Bronchial epithelial cell (primary cell): ENCODE results near the gene SEPSECS. TPM values are rescaled to one million over a fixed set of nuclear protein-coding genes. Genes with fewer than 3 reads are reported as not detected.
A peak's percentile ranks its signal among the peaks of the same experiment; 100 is the strongest.

ENCODE experiments used
- DNase-seq: peaks from one replicate; pipeline ENCODE4 v3.0.0-alpha.2; 2010; ENCODE audit warnings: low read depth
- FAIRE-seq: peaks from 2 replicates; lab custom pipeline; 2011; peaks lifted over from hg19 to GRCh38; lab: Jason Lieb, UNC
- H3K27me3 ChIP-seq: 2 replicates; pipeline ENCODE4 v1.5.1; 2011; ENCODE audit warnings: low read length; ENCODE audit not compliant: control insufficient read depth, insufficient read depth
- H3K36me3 ChIP-seq: 2 replicates; pipeline ENCODE4 v1.5.1; 2011; ENCODE audit warnings: low read length; ENCODE audit not compliant: control insufficient read depth, insufficient read depth
- H3K4me3 ChIP-seq: 2 replicates; pipeline ENCODE4 v1.5.1; 2011; ENCODE audit warnings: mild to moderate bottlenecking, low read depth, low read length, control low read depth
- total RNA-seq: library from RNA; depleted of rRNA; stranded (reverse); fragments of >200 nt; gene quantifications from 2 replicates; pipeline ENCODE4 v1.2.1, GENCODE V29; 2014
- TF ChIP-seq, protein P1 (sequence below): IDR thresholded peaks from 2 replicates; pipeline ENCODE4 v1.5.1; 2011; ENCODE audit warnings: mild to moderate bottlenecking, moderate library complexity, low read length, control low read depth, inconsistent platforms; ENCODE audit not compliant: insufficient read depth, severe bottlenecking

The SEPSECS gene
- total RNA-seq, 1 donor from 2014 or later, result 6.6 TPM

GRCh38 chr4:25162566-25162965 lies 2.3 kb upstream of the SEPSECS start:
- FAIRE-seq (no peak), DNase-seq (peak; percentile 8)
- H3K4me3 ChIP-seq, result no peak overlapping the region
- TF ChIP-seq, protein P1, sequence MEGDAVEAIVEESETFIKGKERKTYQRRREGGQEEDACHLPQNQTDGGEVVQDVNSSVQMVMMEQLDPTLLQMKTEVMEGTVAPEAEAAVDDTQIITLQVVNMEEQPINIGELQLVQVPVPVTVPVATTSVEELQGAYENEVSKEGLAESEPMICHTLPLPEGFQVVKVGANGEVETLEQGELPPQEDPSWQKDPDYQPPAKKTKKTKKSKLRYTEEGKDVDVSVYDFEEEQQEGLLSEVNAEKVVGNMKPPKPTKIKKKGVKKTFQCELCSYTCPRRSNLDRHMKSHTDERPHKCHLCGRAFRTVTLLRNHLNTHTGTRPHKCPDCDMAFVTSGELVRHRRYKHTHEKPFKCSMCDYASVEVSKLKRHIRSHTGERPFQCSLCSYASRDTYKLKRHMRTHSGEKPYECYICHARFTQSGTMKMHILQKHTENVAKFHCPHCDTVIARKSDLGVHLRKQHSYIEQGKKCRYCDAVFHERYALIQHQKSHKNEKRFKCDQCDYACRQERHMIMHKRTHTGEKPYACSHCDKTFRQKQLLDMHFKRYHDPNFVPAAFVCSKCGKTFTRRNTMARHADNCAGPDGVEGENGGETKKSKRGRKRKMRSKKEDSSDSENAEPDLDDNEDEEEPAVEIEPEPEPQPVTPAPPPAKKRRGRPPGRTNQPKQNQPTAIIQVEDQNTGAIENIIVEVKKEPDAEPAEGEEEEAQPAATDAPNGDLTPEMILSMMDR, result no peak
- H3K36me3 ChIP-seq, result no peaks in the 10 kb centered on the region
- no peaks in the 10 kb centered on the region for H3K27me3 ChIP-seq

DNA sequence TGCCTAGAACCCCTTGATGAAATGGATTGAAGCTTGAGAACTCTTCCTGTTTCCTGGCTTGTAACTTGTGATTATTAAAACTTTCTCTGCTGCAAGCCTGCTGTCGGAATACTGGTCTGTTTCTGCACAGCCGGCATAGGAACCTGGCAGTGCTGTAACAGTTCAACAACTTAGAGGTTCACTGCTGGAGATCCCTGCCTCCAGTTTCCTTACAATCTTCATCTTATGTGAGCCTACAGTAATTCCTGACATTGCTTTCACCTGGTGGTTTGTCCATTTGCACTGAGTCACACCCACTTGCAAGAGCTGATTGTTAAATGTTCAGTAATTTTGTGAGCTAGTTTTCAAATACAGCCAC lies 1.3 kb upstream of the SEPSECS start:
- FAIRE-seq, result no peak
- peak overlapping the region; percentile 79 for H3K4me3 ChIP-seq
- TF ChIP-seq, protein P1, result no peak
- DNase-seq, result peak; percentile 55
- H3K27me3 ChIP-seq, result no peaks in the 10 kb centered on the region
- H3K36me3 ChIP-seq, result no peaks in the 10 kb centered on the region

DNA sequence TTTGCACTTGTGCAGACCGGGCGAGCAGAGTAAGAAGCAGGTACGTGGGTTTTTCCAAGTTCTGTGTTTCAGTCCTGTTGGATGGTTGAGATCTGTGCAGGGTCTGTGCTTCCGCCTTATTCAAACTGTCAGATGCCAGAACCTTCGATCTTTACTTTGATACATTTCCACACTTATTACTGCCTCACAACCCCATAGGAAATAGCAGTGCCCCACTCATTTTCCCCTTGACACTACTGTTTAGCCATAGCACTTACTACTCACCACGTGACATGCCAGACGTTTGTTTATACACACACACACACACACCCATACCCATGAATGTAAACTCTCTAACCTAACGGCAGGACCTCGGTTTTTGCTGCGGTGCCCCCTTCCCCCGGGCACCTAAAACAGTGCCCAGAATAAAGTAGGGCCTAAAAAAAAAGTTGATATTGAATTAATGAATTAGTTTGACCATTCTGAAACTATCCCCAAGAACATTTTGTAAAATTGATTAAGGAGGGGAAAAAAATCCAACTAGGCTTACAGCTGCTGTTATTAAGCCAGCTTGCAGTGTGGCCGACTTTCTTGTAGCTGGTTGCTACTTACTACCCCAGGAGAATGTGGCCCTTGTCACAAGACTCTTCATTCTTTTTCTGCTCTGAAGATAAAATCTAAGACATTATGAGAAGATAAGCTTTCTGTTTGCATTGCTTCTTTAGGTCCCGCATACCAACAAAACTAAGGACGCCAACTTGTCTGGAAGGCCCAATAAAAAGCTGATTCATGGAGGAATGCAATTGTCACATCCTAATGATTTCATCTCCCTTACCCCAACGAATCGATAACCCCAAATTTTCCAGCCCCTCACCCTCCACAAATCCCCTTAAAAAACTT lies 704 bp upstream of the SEPSECS start:
- no peaks in the 10 kb centered on the region for H3K27me3 ChIP-seq
- DNase-seq (peak; percentile 20), FAIRE-seq (no peak)
- no peaks in the 10 kb centered on the region for H3K36me3 ChIP-seq
- H3K4me3 ChIP-seq, result peak overlapping the region; percentile 79
- TF ChIP-seq, protein P1, result no peak

GRCh38 chr4:25158817-25159216 lies 1.4 kb downstream of the SEPSECS start:
- TF ChIP-seq, protein P1, result no peak
- DNase-seq, result no peak
- no peaks in the 10 kb centered on the region for H3K36me3 ChIP-seq
- H3K27me3 ChIP-seq, result no peaks in the 10 kb centered on the region
- no peak for FAIRE-seq
- H3K4me3 ChIP-seq, result no peak overlapping the region

GRCh38 chr4:25157081-25157480 lies 3.2 kb downstream of the SEPSECS start:
- FAIRE-seq, result no peak
- Histone ChIP-seq H3K4me3 (no peak overlapping the region), H3K36me3 (no peaks in the 10 kb centered on the region), H3K27me3 (no peaks in the 10 kb centered on the region)
- TF ChIP-seq, protein P1, result no peak
- DNase-seq, result no peak
